HCT116 (cell line): ENCODE measurements around the gene PPIF. TPM values are rescaled to one million over a fixed set of nuclear protein-coding genes. Genes with fewer than 3 reads are reported as not detected.

Experiments used
- ATAC-seq: fragments of 200-7000 bp; cut with Tn5 transposase; 2 replicates; pipeline ENCODE4 v1.9.1; 2020; ENCODE audit warnings: mild to moderate bottlenecking, moderate library complexity
- BruUV-seq: library from RNA; stranded (reverse); fragments of 400-500 nt; replicated peaks from 2 replicates; lab custom pipeline; 2021; lab: Mats Ljungman, UMichigan
- CTCF ChIA-PET: fragments of 300-600 bp; sonication (Branson Sonifier 250); formaldehyde crosslinking; loops from one replicate; lab custom pipeline; 2021; ENCODE audit warnings: antibody characterized with exemption; lab: Charles Lee
- POLR2A ChIA-PET: fragments of 300-600, 350-600 bp; sonication (Branson Sonifier 250); formaldehyde crosslinking; loops from one replicate; lab custom pipeline; 2021; ENCODE audit warnings: antibody characterized with exemption; lab: Charles Lee
- RAD21 ChIA-PET, 2 experiments: fragments of 300-600 bp; sonication (Branson Sonifier 250); formaldehyde crosslinking; loops; one replicate each; lab custom pipeline; 2023; ENCODE audit warnings: low total read pairs in 2 of 2; ENCODE audit not compliant: uncharacterized antibody in 2 of 2, unreplicated experiment in 2 of 2, low non-redundant PET in 1 of 2; lab: Charles Lee
- DNase-seq: peaks from one replicate; pipeline ENCODE4 v3.0.0-alpha.2; 2010; ENCODE audit warnings: low read depth, low spot score
- H2AFZ ChIP-seq: fragments of 200-600 bp; shearing (Covaris generic), sonication (generic); 2 replicates; pipeline ENCODE4 v1.6.1; 2017; ENCODE audit warnings: low read depth, mixed run types, mixed read lengths, antibody characterized with exemption, low read length; ENCODE audit not compliant: poor library complexity, severe bottlenecking
- H3K27ac ChIP-seq: 2 replicates; pipeline ENCODE4 v1.5.1; 2012; ENCODE audit warnings: low read depth, low read length
- H3K27me3 ChIP-seq: fragments of 200-600 bp; sonication (generic); 2 replicates; pipeline ENCODE4 v1.6.1; 2016; ENCODE audit warnings: mixed run types, low read length, mixed read lengths; ENCODE audit not compliant: insufficient read depth
- H3K36me3 ChIP-seq, 2 experiments: fragments of 200-500 bp in 1 of 2; fragments of 200-600 bp in 1 of 2; sonication (Bioruptor generic) in 1 of 2; sonication (generic) in 1 of 2; 2 replicates each; pipeline versions ENCODE4 v1.5.1 to v1.6.1; 2014 to 2016; ENCODE audit warnings: low read length in 2 of 2, inconsistent platforms in 1 of 2, mixed read lengths in 1 of 2, mixed run types in 1 of 2; ENCODE audit not compliant: insufficient read depth in 2 of 2, control insufficient read depth in 1 of 2
- H3K4me1 ChIP-seq, 2 experiments: fragments of 200-600 bp in 1 of 2; sonication (generic) in 1 of 2; 2 replicates each; pipeline versions ENCODE4 v1.5.1 to v1.6.1; 2012 to 2017; ENCODE audit warnings: low read length in 2 of 2, inconsistent platforms in 1 of 2, mild to moderate bottlenecking in 1 of 2, mixed read lengths in 1 of 2, mixed run types in 1 of 2, moderate library complexity in 1 of 2; ENCODE audit not compliant: insufficient read depth in 2 of 2, control insufficient read depth in 1 of 2
- H3K4me2 ChIP-seq: fragments of 200-600 bp; sonication (generic); 2 replicates; pipeline ENCODE4 v1.6.1; 2017; ENCODE audit warnings: mixed run types, low read length, mixed read lengths
- H3K4me3 ChIP-seq, 2 experiments: fragments of 200-600 bp in 1 of 2; sonication (generic) in 1 of 2; replicated peaks in 1 of 2; 2 replicates each; pipeline ENCODE4 v1.5.1; 2011 to 2016; ENCODE audit warnings: low read length in 2 of 2, control low read depth in 1 of 2, low read depth in 1 of 2, mild to moderate bottlenecking in 1 of 2, mixed read lengths in 1 of 2, mixed run types in 1 of 2
- H3K79me2 ChIP-seq: fragments of 200-600 bp; sonication (generic); 2 replicates; pipeline ENCODE4 v1.6.1; 2017; ENCODE audit warnings: mild to moderate bottlenecking, mixed run types, low read length, moderate library complexity, mixed read lengths; ENCODE audit not compliant: insufficient read depth
- H3K9ac ChIP-seq: fragments of 200-600 bp; sonication (generic); 2 replicates; pipeline ENCODE4 v1.6.1; 2016; ENCODE audit warnings: low read length, mixed read lengths
- H3K9me2 ChIP-seq: fragments of 200-600 bp; sonication (generic), shearing (Covaris generic); 2 replicates; pipeline ENCODE4 v1.6.1; 2017; ENCODE audit warnings: mixed run types, mild to moderate bottlenecking, moderate library complexity; ENCODE audit not compliant: insufficient read depth
- H3K9me3 ChIP-seq, 2 experiments: fragments of 200-500 bp in 1 of 2; fragments of 200-600 bp in 1 of 2; sonication (Bioruptor generic) in 1 of 2; sonication (generic) in 1 of 2; 2 replicates each; pipeline ENCODE4 v1.6.1; 2014 to 2017; ENCODE audit warnings: low read length in 2 of 2, mixed read lengths in 2 of 2, inconsistent platforms in 1 of 2, low read depth in 1 of 2, mild to moderate bottlenecking in 1 of 2, mixed run types in 1 of 2, moderate library complexity in 1 of 2; ENCODE audit not compliant: control insufficient read depth in 1 of 2, insufficient read depth in 1 of 2
- H4K20me1 ChIP-seq: fragments of 200-600 bp; sonication (generic), shearing (Covaris generic); 2 replicates; pipeline ENCODE4 v1.6.1; 2017; ENCODE audit warnings: mixed run types, mild to moderate bottlenecking, moderate library complexity; ENCODE audit not compliant: insufficient read depth
- ATF3 ChIP-seq: IDR thresholded peaks from 2 replicates; pipeline ENCODE4 v1.6.1; 2012
- CBX3 ChIP-seq: IDR thresholded peaks from 2 replicates; pipeline ENCODE4 v1.6.1; 2012; ENCODE audit warnings: low read depth
- CTCF ChIP-seq, 3 experiments: fragments of 200-600 bp in 1 of 3; sonication (generic) in 1 of 3; IDR thresholded peaks in 2 of 3; conservative IDR thresholded peaks in 1 of 3; 2 replicates each; pipeline ENCODE4 v1.5.1; 2012 to 2017; ENCODE audit warnings: low read depth in 2 of 3, low read length in 2 of 3, antibody characterized with exemption in 1 of 3, borderline replicate concordance in 1 of 3, control low read depth in 1 of 3, mild to moderate bottlenecking in 1 of 3, mixed read lengths in 1 of 3, mixed run types in 1 of 3, moderate library complexity in 1 of 3; ENCODE audit not compliant: insufficient read depth in 1 of 3
- EGR1 ChIP-seq: IDR thresholded peaks from 2 replicates; pipeline ENCODE4 v1.6.1; 2012; ENCODE audit warnings: low read depth
- ELF1 ChIP-seq: IDR thresholded peaks from 2 replicates; pipeline ENCODE4 v1.6.1; 2012; ENCODE audit warnings: low read depth, borderline replicate concordance
- JUND ChIP-seq: IDR thresholded peaks from 2 replicates; pipeline ENCODE4 v1.6.1; 2012
- POLR2A ChIP-seq: IDR thresholded peaks from 2 replicates; pipeline ENCODE4 v1.7.0; 2011; ENCODE audit warnings: borderline replicate concordance; ENCODE audit not compliant: insufficient read depth, insufficient read length; ENCODE audit errors: extremely low read depth
- POLR2AphosphoS5 ChIP-seq: IDR thresholded peaks from 2 replicates; pipeline ENCODE4 v1.6.1; 2011; ENCODE audit warnings: mild to moderate bottlenecking, low read depth, low read length, moderate library complexity
- RAD21 ChIP-seq: IDR thresholded peaks from 2 replicates; pipeline ENCODE4 v1.6.1; 2012; ENCODE audit warnings: low read depth, mild to moderate bottlenecking
- SIN3A ChIP-seq: IDR thresholded peaks from 2 replicates; pipeline ENCODE4 v1.6.1; 2012; ENCODE audit warnings: low read depth
- SRF ChIP-seq: IDR thresholded peaks from 2 replicates; pipeline ENCODE4 v1.6.1; 2012; ENCODE audit warnings: low read depth
- TCF7L2 ChIP-seq: IDR thresholded peaks from 2 replicates; pipeline ENCODE4 v1.7.0; 2011; ENCODE audit warnings: borderline replicate concordance, inconsistent platforms; ENCODE audit not compliant: insufficient read depth, insufficient read length; ENCODE audit errors: extremely low read depth
- ZFX ChIP-seq: fragments of 450-650 bp; IDR thresholded peaks from 2 replicates; pipeline ENCODE4 v1.6.1; 2017
- ZNF274 ChIP-seq: fragments of 200-500 bp; sonication (Bioruptor generic); IDR thresholded peaks from 2 replicates; pipeline ENCODE4 v1.6.1; 2014; ENCODE audit warnings: mild to moderate bottlenecking, low read depth, low read length, inconsistent platforms
- intact Hi-C: fragments of 100-400 bp; cut with micrococcal nuclease; formaldehyde crosslinking; loops from 2 replicates; pipeline ENCODE4 v1.10.0; 2022
- total RNA-seq: library from RNA; stranded (reverse); gene quantifications from one replicate; pipeline ENCODE4 v1.2.1, GENCODE V29; 2021; ENCODE audit not compliant: unreplicated experiment

PPIF gene
- total RNA-seq, 1 experiment from 2014 or later: 85.0 TPM

- Histone ChIP-seq H3K9ac (no peak overlapping the region), H3K27me3 (no peaks in the 10 kb centered on the region), H3K27ac (no peak overlapping the region), H2AFZ (no peak overlapping the region), H3K4me1 (peaks cover 3 to 10% of the 10 kb centered on the region in 2 experiments; a peak in 2 of 4 replicates), H3K4me2 (no peak overlapping the region), H3K36me3 (no peaks in the 10 kb centered on the region), H3K4me3 (no peak overlapping the region), H3K9me3 (no peaks in the 10 kb centered on the region), H4K20me1 (no peaks in the 10 kb centered on the region), H3K79me2 (no peaks in the 10 kb centered on the region), H3K9me2 (no peaks in the 10 kb centered on the region)
- BruUV-seq: no TSS peak
- ChIA-PET RAD21 (no interaction called here), CTCF (no interaction called here), POLR2A (no interaction called here)
- ATAC-seq: no peak
- no peak for TF ChIP-seq JUND
- no peak for TF ChIP-seq ATF3
- TF ChIP-seq CBX3: no peak
- no peak for TF ChIP-seq SRF
- intact Hi-C loops: no loop called here
- DNase-seq: no peak
Measured at GRCh38 chr10:79379512-79380124, 32.3 kb downstream of the PPIF start.

GRCh38 chr10:79380125-79380945 lies 33.1 kb downstream of the PPIF start:
- no peak overlapping the region for H3K27ac ChIP-seq
- no peak overlapping the region for H3K4me2 ChIP-seq
- DNase-seq (no peak), ATAC-seq (no peak)
- H4K20me1 ChIP-seq: no peaks in the 10 kb centered on the region
- no peaks in the 10 kb centered on the region for H3K36me3 ChIP-seq
- no peaks in the 10 kb centered on the region for H3K79me2 ChIP-seq
- peaks cover 0 to 5% of the 10 kb centered on the region in 2 experiments; a peak in 1 of 4 replicates for H3K4me1 ChIP-seq
- ChIA-PET RAD21 (no interaction called here), POLR2A (no interaction called here), CTCF (no interaction called here)
- no peaks in the 10 kb centered on the region for H3K9me3 ChIP-seq
- TF ChIP-seq ZNF274 (no peak), RAD21 (no peak), JUND (no peak), CBX3 (no peak), TCF7L2 (no peak), SIN3A (no peak), ATF3 (no peak), POLR2AphosphoS5 (no peak), CTCF (IDR thresholded peaks at IDR 0.05 in 2 of 3, conservative IDR thresholded peaks at IDR 0.05 in 1 of 3; ENCODE audit: borderline replicate concordance in 1 of 3, insufficient read depth in 1 of 3, low read depth in 2 of 3, low read length in 2 of 3) (no peak), EGR1 (no peak), POLR2A (no peak), ELF1 (no peak), ZFX (no peak)
- H3K9ac ChIP-seq: no peak overlapping the region
- no peaks in the 10 kb centered on the region for H3K9me2 ChIP-seq
- intact Hi-C loops: no loop called here
- BruUV-seq: no TSS peak
- no peak overlapping the region for H2AFZ ChIP-seq
- H3K4me3 ChIP-seq: no peak overlapping the region
- H3K27me3 ChIP-seq: no peaks in the 10 kb centered on the region
